ENCODE measurements around the gene TTC13. TPM values are rescaled to one million over a fixed set of nuclear protein-coding genes. Genes with fewer than 3 reads are reported as not detected.

The TTC13 gene
- polyA plus RNA-seq, 3 donors: 9.2 to 24.4 (median 10.8) TPM

DNA sequence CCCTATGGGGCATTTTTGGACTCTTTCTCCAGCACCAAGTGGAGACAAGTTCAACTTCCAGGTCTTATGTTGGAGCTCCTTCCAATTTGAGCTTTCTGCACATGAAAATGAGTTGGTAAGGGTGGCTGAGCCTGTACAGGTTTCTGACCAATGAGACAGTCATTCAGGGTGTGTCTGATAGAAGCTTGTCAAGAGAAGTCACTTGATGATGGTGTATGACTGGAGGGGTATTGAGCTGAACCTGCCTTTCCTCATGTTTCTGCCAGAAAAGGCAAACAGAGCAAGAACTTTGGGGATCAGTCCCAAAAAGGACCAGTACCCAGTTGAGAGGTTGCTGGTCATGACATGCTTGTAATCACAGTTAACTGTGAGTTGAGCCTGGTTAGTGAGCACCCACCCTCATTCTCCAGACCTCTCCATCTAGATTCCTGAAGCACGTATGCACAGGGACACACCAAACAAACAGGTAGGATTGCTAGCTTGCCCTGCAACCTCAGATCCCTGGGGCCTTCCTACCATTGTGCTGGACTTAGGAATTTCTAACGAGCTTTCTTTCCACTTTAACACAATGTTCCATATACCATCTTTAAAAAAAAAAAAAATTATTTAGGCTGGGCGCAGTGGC, 34.8 kb upstream of the TTC13 start:
- no peak overlapping the region for H3K27ac ChIP-seq (ENCODE audit: low read depth in 1 of 2, low read length in 2 of 2)
- 85% methylated on average over 3 of the region's 3 CpGs for WGBS (ENCODE audit: insufficient coverage)
- no peaks in the 10 kb centered on the region for H4K20me1 ChIP-seq (ENCODE audit: insufficient read depth, low read length)
- no peaks in the 10 kb centered on the region for H3K4me1 ChIP-seq (ENCODE audit: control insufficient read depth in 1 of 2, insufficient read depth in 2 of 2, low read length in 2 of 2)
- Mint-ChIP-seq H3K9me3 (peaks cover 0 to 6% (median 0%) of the 10 kb centered on the region in 7 donors), H3K4me3 (no peak overlapping the region), H3K4me1 (no peaks in the 10 kb centered on the region), H3K36me3 (peaks cover 4 to 5% of the 10 kb centered on the region in 2 donors), H3K27ac (no peak overlapping the region), H3K27me3 (ENCODE audit: low read depth in 3 of 3) (peaks cover 0 to 3% (median 0%) of the 10 kb centered on the region in 3 donors)
- no peak overlapping the region for H3K4me2 ChIP-seq (replicated peaks; ENCODE audit: extremely low read depth, low read length, poor library complexity, severe bottlenecking)
- H3K79me2 ChIP-seq (ENCODE audit: insufficient read depth, low read length): no peaks in the 10 kb centered on the region
- no peak for TF ChIP-seq CTCF (IDR thresholded peaks at IDR 0.05)
- H3K4me3 ChIP-seq (replicated peaks in 1 of 3; ENCODE audit: low read depth in 2 of 3, low read length in 3 of 3): no peak overlapping the region
- H3K36me3 ChIP-seq (replicated peaks in 1 of 2; ENCODE audit: control insufficient read depth in 1 of 2, insufficient read depth in 2 of 2, low read length in 2 of 2): no peaks in the 10 kb centered on the region
- no peak overlapping the region for H3K9ac ChIP-seq (ENCODE audit: insufficient read depth, low read length, poor library complexity, severe bottlenecking)
- no peak overlapping the region for H2AFZ ChIP-seq (ENCODE audit: insufficient read depth, low read depth, low read length, poor library complexity, severe bottlenecking)
- intact Hi-C loops (cut with micrococcal nuclease): no loop called here
- H3K9me3 ChIP-seq (replicated peaks in 1 of 2; ENCODE audit: control insufficient read depth in 1 of 2, insufficient read depth in 1 of 2, low read length in 2 of 2): no peaks in the 10 kb centered on the region
- DNase-seq: no peak
- no peaks in the 10 kb centered on the region for H3K27me3 ChIP-seq (ENCODE audit: control insufficient read depth in 2 of 2, insufficient read depth in 2 of 2, low read length in 2 of 2)

- 100% methylated on average over 4 of the region's 5 CpGs for WGBS (ENCODE audit: insufficient coverage)
- H3K4me3 Mint-ChIP-seq: no peak overlapping the region
- Histone ChIP-seq H4K20me1 (ENCODE audit: insufficient read depth, low read length) (no peaks in the 10 kb centered on the region), H3K9me3 (replicated peaks in 1 of 2; ENCODE audit: control insufficient read depth in 1 of 2, insufficient read depth in 1 of 2, low read length in 2 of 2) (peaks cover 0 to 2% of the 10 kb centered on the region in 2 donors), H3K36me3 (replicated peaks in 1 of 2; ENCODE audit: control insufficient read depth in 1 of 2, insufficient read depth in 2 of 2, low read length in 2 of 2) (no peaks in the 10 kb centered on the region), H3K4me3 (replicated peaks in 1 of 3; ENCODE audit: low read depth in 2 of 3, low read length in 3 of 3) (no peak overlapping the region), H3K27ac (ENCODE audit: low read depth in 1 of 2, low read length in 2 of 2) (no peak overlapping the region), H3K4me1 (ENCODE audit: control insufficient read depth in 1 of 2, insufficient read depth in 2 of 2, low read length in 2 of 2) (no peaks in the 10 kb centered on the region), H3K9ac (ENCODE audit: insufficient read depth, low read length, poor library complexity, severe bottlenecking) (no peak overlapping the region), H3K79me2 (ENCODE audit: insufficient read depth, low read length) (no peaks in the 10 kb centered on the region), H3K27me3 (ENCODE audit: control insufficient read depth in 2 of 2, insufficient read depth in 2 of 2, low read length in 2 of 2) (no peaks in the 10 kb centered on the region), H3K4me2 (replicated peaks; ENCODE audit: extremely low read depth, low read length, poor library complexity, severe bottlenecking) (no peak overlapping the region), H2AFZ (ENCODE audit: insufficient read depth, low read depth, low read length, poor library complexity, severe bottlenecking) (no peak overlapping the region)
- no peaks in the 10 kb centered on the region for H3K27me3 Mint-ChIP-seq (ENCODE audit: low read depth in 3 of 3)
- no peak for TF ChIP-seq CTCF (IDR thresholded peaks at IDR 0.05)
- DNase-seq: no peak
- intact Hi-C loops (cut with micrococcal nuclease): no loop called here
- no peak overlapping the region for H3K27ac Mint-ChIP-seq
- peaks cover 2 to 11% (median 7%) of the 10 kb centered on the region in 7 donors for H3K9me3 Mint-ChIP-seq
- no peaks in the 10 kb centered on the region for H3K4me1 Mint-ChIP-seq
- no peaks in the 10 kb centered on the region for H3K36me3 Mint-ChIP-seq
Measured at GRCh38 chr1:231011963-231012362, 33.3 kb upstream of the TTC13 start.

Measured in CD14-positive monocyte (primary cell).